GM18861 (cell line): ENCODE data around the gene TMEM128.
"Not testable (repeated sequence)": the region's sequence is repeated elsewhere in the genome, so short reads cannot be mapped to it uniquely, and the experiment has no call there.

Source experiments
- ATAC-seq: cut with Tn5 transposase; IDR thresholded peaks from one replicate; pipeline ENCODE4 v1.9.1; 2021; ENCODE audit not compliant: unreplicated experiment

Gene TMEM128

DNA sequence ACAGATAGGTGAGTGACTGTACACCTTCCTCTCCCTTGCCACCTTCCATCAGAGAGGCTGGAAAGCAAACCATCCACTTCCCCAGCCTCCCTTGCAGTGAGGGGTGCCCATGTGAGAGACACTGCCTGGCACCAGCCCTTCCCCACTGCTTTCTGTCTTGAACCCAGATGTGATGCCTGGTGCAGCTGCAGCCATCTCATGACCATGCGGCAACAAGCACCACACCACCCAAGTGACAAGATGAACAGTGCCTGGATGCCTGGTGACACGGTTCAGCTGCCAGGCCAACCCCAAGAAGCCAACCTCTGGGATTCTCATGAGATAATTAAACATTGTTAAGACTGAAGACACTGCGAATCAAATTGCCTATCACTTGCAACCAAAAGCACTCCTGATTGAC lies 52.7 kb downstream of the TMEM128 start:
- no peak for ATAC-seq

DNA sequence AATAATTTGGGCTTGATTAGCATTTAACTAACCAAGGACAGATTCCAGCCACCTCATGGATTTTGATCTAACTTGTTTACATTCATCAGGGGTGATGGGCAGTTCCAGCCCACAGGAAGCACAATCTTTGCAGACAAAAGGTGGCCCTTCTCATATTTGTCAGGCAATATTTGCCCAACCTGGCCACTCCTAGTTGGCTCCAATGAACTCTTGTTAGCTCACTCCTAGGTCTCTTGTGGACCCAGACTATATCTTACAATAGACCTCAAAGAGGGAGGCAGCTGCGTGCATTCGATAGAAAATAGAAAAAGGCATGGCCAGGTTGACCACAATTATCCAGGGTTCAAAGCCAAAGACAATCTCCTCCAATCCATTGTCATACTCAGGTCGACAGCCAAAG lies 59.5 kb downstream of the TMEM128 start:
- ATAC-seq, result not testable (repeated sequence)
